ENCODE data around the gene LFNG. TPM values are rescaled to one million over a fixed set of nuclear protein-coding genes. Genes with fewer than 3 reads are reported as not detected.

Gene LFNG
- total RNA-seq (18.4 TPM), polyA plus RNA-seq (ENCODE audit: insufficient read depth, low read depth, low replicate concordance) (5.0 TPM)
- long read RNA-seq, donor 1, transcript LFNG-201 (8 exons, 2,377 nt) = major isoform, 21 of 33 reads
- long read RNA-seq, donor 1, partial matches to known transcripts = 11 of 33 reads
- long read RNA-seq, donor 1, other reads (novel, unspliced or antisense) = 0 of 33 reads
- long read RNA-seq, donor 2, transcript LFNG-201 (8 exons, 2,377 nt) = major isoform, 10 of 10 reads
- long read RNA-seq, donor 2, partial matches to known transcripts = 0 of 10 reads
- long read RNA-seq, donor 2, other reads (novel, unspliced or antisense) = 0 of 10 reads
- long read RNA-seq, donor 3, partial matches to known transcripts = 0 of 3 reads
- long read RNA-seq, donor 3, other reads (novel, unspliced or antisense) = 0 of 3 reads
- long read RNA-seq, donor 4, transcript LFNG-201 (8 exons, 2,377 nt) = major isoform, 7 of 20 reads
- long read RNA-seq, donor 4, partial matches to known transcripts = 13 of 20 reads
- long read RNA-seq, donor 4, other reads (novel, unspliced or antisense) = 0 of 20 reads
- long read RNA-seq, donor 5 = 0 reads
- long read RNA-seq, donor 6, transcript LFNG-201 (8 exons, 2,377 nt) = major isoform, 10 of 11 reads
- long read RNA-seq, donor 6, partial matches to known transcripts = 0 of 11 reads
- long read RNA-seq, donor 6, other reads (novel, unspliced or antisense) = 0 of 11 reads
- long read RNA-seq, donor 7, partial matches to known transcripts = 3 of 5 reads
- long read RNA-seq, donor 7, other reads (novel, unspliced or antisense) = 0 of 5 reads
- long read RNA-seq, donor 8, transcript LFNG-201 (8 exons, 2,377 nt) = major isoform, 16 of 16 reads
- long read RNA-seq, donor 8, partial matches to known transcripts = 0 of 16 reads
- long read RNA-seq, donor 8, other reads (novel, unspliced or antisense) = 0 of 16 reads
- long read RNA-seq, donor 9, transcript LFNG-201 (8 exons, 2,377 nt) = major isoform, 17 of 17 reads
- long read RNA-seq, donor 9, partial matches to known transcripts = 0 of 17 reads
- long read RNA-seq, donor 9, other reads (novel, unspliced or antisense) = 0 of 17 reads
- long read RNA-seq, donor 10, transcript LFNG-201 (8 exons, 2,377 nt) = major isoform, 8 of 8 reads
- long read RNA-seq, donor 10, partial matches to known transcripts = 0 of 8 reads
- long read RNA-seq, donor 10, other reads (novel, unspliced or antisense) = 0 of 8 reads

DNA sequence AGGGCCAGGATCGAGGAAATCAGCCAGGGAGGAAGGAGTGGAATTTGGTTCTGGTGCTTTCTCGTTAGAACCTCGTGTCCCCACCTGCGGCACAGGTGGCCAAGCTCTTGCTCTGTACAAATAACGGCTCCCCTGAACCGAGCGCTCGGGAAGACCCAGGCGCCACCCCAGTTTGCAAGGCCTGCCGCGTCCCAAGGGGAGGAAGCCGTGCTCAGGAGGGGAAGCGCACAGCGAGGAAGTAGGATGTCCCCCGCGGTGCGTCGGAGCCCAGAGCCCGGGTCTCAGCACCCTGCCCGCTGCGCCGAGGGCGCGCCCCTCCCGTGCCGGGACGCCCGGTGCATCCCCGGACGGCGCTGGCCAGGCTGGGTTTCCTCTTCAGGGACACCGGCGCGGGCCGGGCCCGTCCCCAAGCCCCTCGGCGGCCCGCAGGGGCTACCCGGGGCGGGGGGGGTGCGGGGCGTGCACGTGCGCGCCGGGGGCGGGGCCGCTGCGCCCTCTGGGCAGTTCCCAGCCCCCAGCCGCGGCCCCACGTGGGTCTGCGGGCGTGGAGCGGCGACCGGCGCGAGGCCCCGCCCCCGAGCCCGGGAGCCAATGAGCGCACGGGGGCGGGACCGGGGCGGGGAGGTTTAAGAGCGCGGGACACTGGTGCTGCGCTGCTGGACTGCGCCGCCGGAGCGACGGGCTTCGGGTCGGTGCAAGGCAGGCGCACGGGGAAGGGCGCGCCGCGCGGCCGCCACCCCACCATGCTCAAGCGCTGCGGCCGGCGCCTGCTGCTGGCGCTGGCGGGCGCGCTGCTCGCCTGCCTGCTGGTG lies at the start of gene LFNG:
TSS of gene LFNG (plus strand) at position 656 of the 812 bp plus-strand sequence. CDS start at position 744, 88 bp downstream.
- TF ChIP-seq, protein P1, sequence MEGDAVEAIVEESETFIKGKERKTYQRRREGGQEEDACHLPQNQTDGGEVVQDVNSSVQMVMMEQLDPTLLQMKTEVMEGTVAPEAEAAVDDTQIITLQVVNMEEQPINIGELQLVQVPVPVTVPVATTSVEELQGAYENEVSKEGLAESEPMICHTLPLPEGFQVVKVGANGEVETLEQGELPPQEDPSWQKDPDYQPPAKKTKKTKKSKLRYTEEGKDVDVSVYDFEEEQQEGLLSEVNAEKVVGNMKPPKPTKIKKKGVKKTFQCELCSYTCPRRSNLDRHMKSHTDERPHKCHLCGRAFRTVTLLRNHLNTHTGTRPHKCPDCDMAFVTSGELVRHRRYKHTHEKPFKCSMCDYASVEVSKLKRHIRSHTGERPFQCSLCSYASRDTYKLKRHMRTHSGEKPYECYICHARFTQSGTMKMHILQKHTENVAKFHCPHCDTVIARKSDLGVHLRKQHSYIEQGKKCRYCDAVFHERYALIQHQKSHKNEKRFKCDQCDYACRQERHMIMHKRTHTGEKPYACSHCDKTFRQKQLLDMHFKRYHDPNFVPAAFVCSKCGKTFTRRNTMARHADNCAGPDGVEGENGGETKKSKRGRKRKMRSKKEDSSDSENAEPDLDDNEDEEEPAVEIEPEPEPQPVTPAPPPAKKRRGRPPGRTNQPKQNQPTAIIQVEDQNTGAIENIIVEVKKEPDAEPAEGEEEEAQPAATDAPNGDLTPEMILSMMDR (IDR thresholded peaks at IDR 0.05; ENCODE audit: borderline replicate concordance, extremely low read depth, insufficient read depth) = peak; percentile 27
- peaks cover 0 to 33% (median 0%) of the 10 kb centered on the region in 3 donors for H3K4me1 ChIP-seq (ENCODE audit: control insufficient read depth in 2 of 3, insufficient read depth in 2 of 3, low read depth in 1 of 3, low read length in 3 of 3)
- FAIRE-seq = no peak

GRCh38 chr7:2470204-2471021 lies 49.2 kb upstream of the LFNG start:
- intact Hi-C loops (cut with DNase I) = no loop called here
- H3K36me3 ChIP-seq (ENCODE audit: control insufficient read depth in 2 of 3, insufficient read depth in 3 of 3, low read length in 3 of 3) = no peaks in the 10 kb centered on the region
- H3K9me3 ChIP-seq (ENCODE audit: control insufficient read depth in 2 of 3, insufficient read depth in 1 of 3, low read length in 3 of 3) = no peaks in the 10 kb centered on the region
- TF ChIP-seq, protein P1 (IDR thresholded peaks at IDR 0.05; ENCODE audit: borderline replicate concordance, extremely low read depth, insufficient read depth) = no peak
- DNase-seq = peak in 1 of 5 donors; percentile 54
- no peak overlapping the region for H3K4me3 ChIP-seq (ENCODE audit: low read length in 3 of 3)
- FAIRE-seq = no peak
- no peak overlapping the region for H3K9ac ChIP-seq (ENCODE audit: low read length in 3 of 3)
- H3K4me1 ChIP-seq (ENCODE audit: control insufficient read depth in 2 of 3, insufficient read depth in 2 of 3, low read depth in 1 of 3, low read length in 3 of 3) = no peaks in the 10 kb centered on the region
- no peak overlapping the region for H3K27ac ChIP-seq (ENCODE audit: low read depth in 2 of 2, low read length in 2 of 2)
- H3K27me3 ChIP-seq (ENCODE audit: control insufficient read depth, insufficient read depth, low read length) = no peaks in the 10 kb centered on the region

More for the DNA sequence above, at the start of gene LFNG:
- Histone ChIP-seq H3K27me3 (ENCODE audit: control insufficient read depth, insufficient read depth, low read length) (no peaks in the 10 kb centered on the region), H3K36me3 (ENCODE audit: control insufficient read depth in 2 of 3, insufficient read depth in 3 of 3, low read length in 3 of 3) (no peaks in the 10 kb centered on the region), H3K9ac (ENCODE audit: low read length in 3 of 3) (peak within 1 kb of the TSS; percentile 19 to 43 (median 39)), H3K9me3 (ENCODE audit: control insufficient read depth in 2 of 3, insufficient read depth in 1 of 3, low read length in 3 of 3) (no peaks in the 10 kb centered on the region), H3K4me3 (ENCODE audit: low read length in 3 of 3) (peak within 1 kb of the TSS; percentile 45 to 72 (median 49)), H3K27ac (ENCODE audit: low read depth in 2 of 2, low read length in 2 of 2) (peak within 1 kb of the TSS; percentile 32 to 47)
- peak; percentile 87 to 97 (median 95) for DNase-seq
- intact Hi-C loops (cut with DNase I) = no loop called here

DNA sequence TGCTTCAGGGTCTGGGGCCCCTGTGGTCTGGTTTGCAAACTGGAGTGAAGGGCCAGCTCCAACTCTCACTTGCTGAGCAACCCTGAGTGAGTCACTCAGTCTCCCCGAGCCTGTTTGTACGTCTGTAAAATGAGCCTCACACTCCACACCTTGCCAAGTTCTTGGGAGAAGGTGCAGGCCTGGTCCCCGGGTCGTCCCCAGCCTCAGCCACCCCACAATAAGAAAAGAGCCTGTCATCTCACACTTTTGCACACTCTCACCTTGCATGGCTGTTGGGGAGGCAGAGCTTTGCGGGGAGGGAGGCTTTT lies 48.6 kb upstream of the LFNG start:
- intact Hi-C loops (cut with DNase I) = no loop called here
- no peak overlapping the region for H3K27ac ChIP-seq (ENCODE audit: low read depth in 2 of 2, low read length in 2 of 2)
- H3K4me1 ChIP-seq (ENCODE audit: control insufficient read depth in 2 of 3, insufficient read depth in 2 of 3, low read depth in 1 of 3, low read length in 3 of 3) = no peaks in the 10 kb centered on the region
- H3K9ac ChIP-seq (ENCODE audit: low read length in 3 of 3) = no peak overlapping the region
- DNase-seq = no peak
- no peaks in the 10 kb centered on the region for H3K36me3 ChIP-seq (ENCODE audit: control insufficient read depth in 2 of 3, insufficient read depth in 3 of 3, low read length in 3 of 3)
- no peaks in the 10 kb centered on the region for H3K27me3 ChIP-seq (ENCODE audit: control insufficient read depth, insufficient read depth, low read length)
- TF ChIP-seq, protein P1 (IDR thresholded peaks at IDR 0.05; ENCODE audit: borderline replicate concordance, extremely low read depth, insufficient read depth) = no peak
- no peaks in the 10 kb centered on the region for H3K9me3 ChIP-seq (ENCODE audit: control insufficient read depth in 2 of 3, insufficient read depth in 1 of 3, low read length in 3 of 3)
- no peak for FAIRE-seq
- H3K4me3 ChIP-seq (ENCODE audit: low read length in 3 of 3) = no peak overlapping the region

All from kidney (tissue), 22 donors.